Neural cell (in vitro differentiated cells): ENCODE measurements around the gene CDH12. TPM values are rescaled to one million over a fixed set of nuclear protein-coding genes. Genes with fewer than 3 reads are reported as not detected.
"Not testable (repeated sequence)": the region's sequence is repeated elsewhere in the genome, so short reads cannot be mapped to it uniquely, and the experiment has no call there.

Source experiments
- H2AFZ ChIP-seq: fragments of 200-600, 300-800 bp; sonication (generic), shearing (Covaris generic); 2 replicates; pipeline ENCODE4 v1.6.0; 2014; ENCODE audit warnings: low read depth, mild to moderate bottlenecking, antibody characterized with exemption, low read length, moderate library complexity
- H3F3A ChIP-seq: fragments of 200-600 bp; shearing (Covaris generic); 2 replicates; pipeline ENCODE4 v1.6.1; 2016; ENCODE audit warnings: mild to moderate bottlenecking, moderate library complexity, mixed read lengths, antibody characterized with exemption, low read length; ENCODE audit not compliant: insufficient read depth, poor library complexity, severe bottlenecking
- H3K27ac ChIP-seq: fragments of 200-600, 300-800 bp; sonication (generic), shearing (Covaris generic); 2 replicates; pipeline ENCODE4 v1.5.1; 2014; ENCODE audit warnings: mild to moderate bottlenecking, low read length, moderate library complexity
- H3K27me3 ChIP-seq: fragments of 300-800, 200-600 bp; sonication (generic), shearing (Covaris generic); 2 replicates; pipeline ENCODE4 v1.6.0; 2014; ENCODE audit warnings: mild to moderate bottlenecking, low read depth, low read length, moderate library complexity; ENCODE audit not compliant: insufficient read depth
- H3K36me3 ChIP-seq: fragments of 300-800, 200-600 bp; sonication (generic), shearing (Covaris generic); 2 replicates; pipeline ENCODE4 v1.5.1; 2014; ENCODE audit warnings: mild to moderate bottlenecking, antibody characterized with exemption, low read length, moderate library complexity; ENCODE audit not compliant: insufficient read depth
- H3K4me2 ChIP-seq: fragments of 300-800, 200-600 bp; sonication (generic), shearing (Covaris generic); 2 replicates; pipeline ENCODE4 v1.6.0; 2014; ENCODE audit warnings: mild to moderate bottlenecking, low read length
- H3K4me3 ChIP-seq: fragments of 300-800, 200-600 bp; sonication (generic), shearing (Covaris generic); 2 replicates; pipeline ENCODE4 v1.5.1; 2014; ENCODE audit warnings: mild to moderate bottlenecking, low read length, moderate library complexity
- H3K79me2 ChIP-seq: fragments of 200-600 bp; shearing (Covaris generic); replicated peaks from 2 replicates; pipeline ENCODE4 v1.6.0; 2014; ENCODE audit warnings: mild to moderate bottlenecking, low read length, moderate library complexity; ENCODE audit not compliant: insufficient read depth
- H3K9ac ChIP-seq: fragments of 300-800, 200-600 bp; sonication (generic), shearing (Covaris generic); 2 replicates; pipeline ENCODE4 v1.6.1; 2016; ENCODE audit warnings: mild to moderate bottlenecking, low read length, mixed read lengths
- H3K9me2 ChIP-seq: fragments of 200-600 bp; shearing (Covaris generic); 2 replicates; pipeline ENCODE4 v1.6.1; 2016; ENCODE audit warnings: mild to moderate bottlenecking, low read length, mixed read lengths; ENCODE audit not compliant: insufficient read depth
- H3K9me3 ChIP-seq: fragments of 200-600, 300-800 bp; sonication (generic), shearing (Covaris generic); 2 replicates; pipeline ENCODE4 v1.6.1; 2016; ENCODE audit warnings: mild to moderate bottlenecking, mixed run types, low read length, moderate library complexity, mixed read lengths
- H4K20me1 ChIP-seq: fragments of 200-600 bp; shearing (Covaris generic); 2 replicates; pipeline ENCODE4 v1.6.1; 2016; ENCODE audit warnings: mild to moderate bottlenecking, mixed run types; ENCODE audit not compliant: insufficient read depth
- CTCF ChIP-seq: fragments of 450-650 bp; IDR thresholded peaks from 2 replicates; pipeline ENCODE4 v1.5.1; 2014; ENCODE audit warnings: antibody characterized with exemption, mild to moderate bottlenecking, moderate library complexity; ENCODE audit not compliant: poor library complexity, severe bottlenecking
- EP300 ChIP-seq: fragments of 450-650 bp; conservative IDR thresholded peaks from 2 replicates; pipeline ENCODE4 v1.6.1; 2014; ENCODE audit warnings: antibody characterized with exemption, mild to moderate bottlenecking, moderate library complexity; ENCODE audit not compliant: poor library complexity, severe bottlenecking
- EZH2 ChIP-seq: fragments of 200-600, 300-800 bp; shearing (Covaris generic), sonication (generic); IDR thresholded peaks from 2 replicates; pipeline ENCODE4 v1.6.1; 2014; ENCODE audit warnings: antibody characterized with exemption, low read length, borderline replicate concordance, mild to moderate bottlenecking; ENCODE audit not compliant: insufficient read depth, poor library complexity, severe bottlenecking
- MXI1 ChIP-seq: fragments of 450-650 bp; conservative IDR thresholded peaks from 2 replicates; pipeline ENCODE4 v1.6.1; 2014; ENCODE audit warnings: antibody characterized with exemption, mild to moderate bottlenecking; ENCODE audit not compliant: poor library complexity, severe bottlenecking
- POLR2AphosphoS5 ChIP-seq: IDR thresholded peaks from 2 replicates; pipeline ENCODE4 v1.6.1; 2012
- RAD21 ChIP-seq: fragments of 450-650 bp; conservative IDR thresholded peaks from 2 replicates; pipeline ENCODE4 v1.6.1; 2014; ENCODE audit warnings: antibody characterized with exemption, mild to moderate bottlenecking, moderate library complexity
- SMC3 ChIP-seq: fragments of 450-650 bp; conservative IDR thresholded peaks from 2 replicates; pipeline ENCODE4 v1.6.1; 2014; ENCODE audit warnings: antibody characterized with exemption, mild to moderate bottlenecking, moderate library complexity; ENCODE audit not compliant: poor library complexity
- TAF1 ChIP-seq: IDR thresholded peaks from 2 replicates; pipeline ENCODE4 v1.6.1; 2012; ENCODE audit warnings: low read depth
- polyA plus RNA-seq: library from polyadenylated mRNA; depleted of rRNA; stranded (reverse); fragments of >200 nt; gene quantifications from 2 replicates; pipeline ENCODE4 v1.2.3, GENCODE V29; 2014
- TF ChIP-seq, protein P1 (sequence below): IDR thresholded peaks from 2 replicates; pipeline ENCODE4 v1.6.1; 2012; ENCODE audit warnings: borderline replicate concordance

Gene CDH12
- polyA plus RNA-seq, 1 donor from 2014 or later: 2.1 TPM

DNA sequence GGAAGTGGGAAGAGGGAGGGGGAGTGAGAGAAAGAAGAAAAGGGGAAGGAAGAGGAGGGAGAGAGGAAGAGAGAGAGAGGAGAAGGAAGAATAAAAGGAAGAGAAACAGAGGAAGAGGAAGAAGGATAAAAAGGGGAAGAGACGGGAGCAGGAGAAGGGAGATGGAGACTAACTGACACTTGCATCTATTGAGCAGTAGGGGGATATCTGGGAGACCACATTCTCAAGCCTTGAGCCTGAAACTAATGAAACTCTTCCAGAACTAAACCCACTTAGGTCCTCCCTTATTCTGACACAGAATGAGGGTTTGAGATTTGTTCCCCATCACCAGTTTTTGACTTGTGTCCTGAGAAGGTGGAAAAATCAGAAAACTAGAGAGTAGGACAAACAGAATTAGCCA, 533.3 kb downstream of the CDH12 start:
- no peak overlapping the region for H2AFZ ChIP-seq

GRCh38 chr5:22316294-22316693, 536.9 kb downstream of the CDH12 start:
- no peaks in the 10 kb centered on the region for H3F3A ChIP-seq
- no peaks in the 10 kb centered on the region for H3K79me2 ChIP-seq
- no peak overlapping the region for H2AFZ ChIP-seq
- H3K36me3 ChIP-seq: no peaks in the 10 kb centered on the region
- no peak overlapping the region for H3K4me3 ChIP-seq
- H3K27ac ChIP-seq: no peak overlapping the region
- no peaks in the 10 kb centered on the region for H3K27me3 ChIP-seq
- H3K4me2 ChIP-seq: no peak overlapping the region
- no peaks in the 10 kb centered on the region for H3K9me2 ChIP-seq
- no peak overlapping the region for H3K9ac ChIP-seq
- no peaks in the 10 kb centered on the region for H4K20me1 ChIP-seq
- no peak for TF ChIP-seq TAF1
- no peak for TF ChIP-seq EP300
- H3K9me3 ChIP-seq: no peaks in the 10 kb centered on the region

More for the DNA sequence above, 533.3 kb downstream of the CDH12 start:
- Histone ChIP-seq H3K9me2 (no peaks in the 10 kb centered on the region), H3K27me3 (no peaks in the 10 kb centered on the region), H3K4me2 (no peak overlapping the region), H3K4me3 (no peak overlapping the region), H3K9me3 (no peaks in the 10 kb centered on the region), H3F3A (no peaks in the 10 kb centered on the region), H3K36me3 (no peaks in the 10 kb centered on the region), H3K79me2 (no peaks in the 10 kb centered on the region), H4K20me1 (no peaks in the 10 kb centered on the region), H3K9ac (no peak overlapping the region), H3K27ac (no peak overlapping the region)
- TF ChIP-seq TAF1 (no peak), EZH2 (no peak), CTCF (no peak), MXI1 (no peak)

- not testable (repeated sequence) for H3K4me2 ChIP-seq, H3F3A ChIP-seq, H3K9me3 ChIP-seq, H3K27ac ChIP-seq, H3K4me3 ChIP-seq, H4K20me1 ChIP-seq, H3K36me3 ChIP-seq, H3K79me2 ChIP-seq, H3K9ac ChIP-seq, H3K9me2 ChIP-seq, H3K27me3 ChIP-seq, H2AFZ ChIP-seq
These were observed 538.1 kb downstream of the CDH12 start for GRCh38 chr5:22315052-22315451.

- Histone ChIP-seq H3K9me3 (no peaks in the 10 kb centered on the region), H3K27me3 (no peaks in the 10 kb centered on the region), H3K4me2 (no peak overlapping the region), H3K36me3 (no peaks in the 10 kb centered on the region), H3K27ac (no peak overlapping the region), H3K9me2 (no peaks in the 10 kb centered on the region), H3K4me3 (no peak overlapping the region), H3F3A (no peaks in the 10 kb centered on the region), H2AFZ (no peak overlapping the region), H4K20me1 (no peaks in the 10 kb centered on the region), H3K9ac (no peak overlapping the region), H3K79me2 (no peaks in the 10 kb centered on the region)
- TF ChIP-seq SMC3: no peak
- no peak for TF ChIP-seq CTCF
- no peak for TF ChIP-seq POLR2AphosphoS5
- TF ChIP-seq TAF1: no peak
- no peak for TF ChIP-seq RAD21
- TF ChIP-seq, protein P1, sequence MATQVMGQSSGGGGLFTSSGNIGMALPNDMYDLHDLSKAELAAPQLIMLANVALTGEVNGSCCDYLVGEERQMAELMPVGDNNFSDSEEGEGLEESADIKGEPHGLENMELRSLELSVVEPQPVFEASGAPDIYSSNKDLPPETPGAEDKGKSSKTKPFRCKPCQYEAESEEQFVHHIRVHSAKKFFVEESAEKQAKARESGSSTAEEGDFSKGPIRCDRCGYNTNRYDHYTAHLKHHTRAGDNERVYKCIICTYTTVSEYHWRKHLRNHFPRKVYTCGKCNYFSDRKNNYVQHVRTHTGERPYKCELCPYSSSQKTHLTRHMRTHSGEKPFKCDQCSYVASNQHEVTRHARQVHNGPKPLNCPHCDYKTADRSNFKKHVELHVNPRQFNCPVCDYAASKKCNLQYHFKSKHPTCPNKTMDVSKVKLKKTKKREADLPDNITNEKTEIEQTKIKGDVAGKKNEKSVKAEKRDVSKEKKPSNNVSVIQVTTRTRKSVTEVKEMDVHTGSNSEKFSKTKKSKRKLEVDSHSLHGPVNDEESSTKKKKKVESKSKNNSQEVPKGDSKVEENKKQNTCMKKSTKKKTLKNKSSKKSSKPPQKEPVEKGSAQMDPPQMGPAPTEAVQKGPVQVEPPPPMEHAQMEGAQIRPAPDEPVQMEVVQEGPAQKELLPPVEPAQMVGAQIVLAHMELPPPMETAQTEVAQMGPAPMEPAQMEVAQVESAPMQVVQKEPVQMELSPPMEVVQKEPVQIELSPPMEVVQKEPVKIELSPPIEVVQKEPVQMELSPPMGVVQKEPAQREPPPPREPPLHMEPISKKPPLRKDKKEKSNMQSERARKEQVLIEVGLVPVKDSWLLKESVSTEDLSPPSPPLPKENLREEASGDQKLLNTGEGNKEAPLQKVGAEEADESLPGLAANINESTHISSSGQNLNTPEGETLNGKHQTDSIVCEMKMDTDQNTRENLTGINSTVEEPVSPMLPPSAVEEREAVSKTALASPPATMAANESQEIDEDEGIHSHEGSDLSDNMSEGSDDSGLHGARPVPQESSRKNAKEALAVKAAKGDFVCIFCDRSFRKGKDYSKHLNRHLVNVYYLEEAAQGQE: no peak
- TF ChIP-seq EP300: no peak
- TF ChIP-seq MXI1: no peak
- no peak for TF ChIP-seq EZH2
These were observed 538.6 kb downstream of the CDH12 start for GRCh38 chr5:22314548-22314947.
